HepG2 (cell line): Measurements from ENCODE around the gene CDC25C. TPM values are rescaled to one million over a fixed set of nuclear protein-coding genes. Genes with fewer than 3 reads are reported as not detected.

ENCODE experiments used
- KMT2A ChIP-seq: sonication (generic); formaldehyde crosslinking; IDR thresholded peaks from 2 replicates; pipeline ENCODE4 v1.4.0; 2020; ENCODE audit warnings: missing genetic modification reagents
- MBNL3 ChIP-seq: fragments of 250-450 bp; sonication (Bioruptor Pico); conservative IDR thresholded peaks from 2 replicates; pipeline ENCODE4 v1.8.0; 2022; ENCODE audit warnings: mild to moderate bottlenecking, inconsistent platforms
- MEF2D ChIP-seq: sonication (generic); formaldehyde crosslinking; IDR thresholded peaks from 2 replicates; pipeline ENCODE4 v1.5.1; 2020; ENCODE audit warnings: mild to moderate bottlenecking, missing genetic modification reagents
- MTF1 ChIP-seq: sonication (generic); formaldehyde crosslinking; IDR thresholded peaks from 2 replicates; pipeline ENCODE4 v1.5.0; 2020; ENCODE audit warnings: missing genetic modification reagents
- PCBP2 ChIP-seq: fragments of 200-400 bp; formaldehyde crosslinking; optimal IDR thresholded peaks from 2 replicates; pipeline ENCODE3; 2018; ENCODE audit warnings: low read length, low read depth; ENCODE audit not compliant: poor library complexity, severe bottlenecking
- POLR2AphosphoS5 ChIP-seq: IDR thresholded peaks from 2 replicates; pipeline ENCODE4 v1.6.1; 2012; ENCODE audit warnings: low read depth, low read length
- SNRNP70 ChIP-seq: fragments of 200-400 bp; formaldehyde crosslinking; IDR thresholded peaks from 2 replicates; pipeline ENCODE4 v1.6.1; 2017; ENCODE audit warnings: mild to moderate bottlenecking, low read depth, low read length, moderate library complexity
- SRSF4 ChIP-seq: fragments of 200-400 bp; formaldehyde crosslinking; IDR thresholded peaks from one replicate; pipeline ENCODE4 v1.6.1; 2018; ENCODE audit warnings: mild to moderate bottlenecking, low read depth, low read length, moderate library complexity; ENCODE audit not compliant: poor library complexity, severe bottlenecking
- TCF7 ChIP-seq: sonication (generic); IDR thresholded peaks from 2 replicates; pipeline ENCODE4 v1.6.1; 2016; ENCODE audit warnings: antibody characterized with exemption, low read depth
- ZBTB39 ChIP-seq: sonication (generic); formaldehyde crosslinking; IDR thresholded peaks from 2 replicates; pipeline ENCODE4 v1.5.0; 2020; ENCODE audit warnings: missing genetic modification reagents
- ZGPAT ChIP-seq: IDR thresholded peaks from 2 replicates; pipeline ENCODE4 v1.6.1; 2016; ENCODE audit warnings: mild to moderate bottlenecking
- ZMYM4 ChIP-seq: sonication (generic); formaldehyde crosslinking; IDR thresholded peaks from 2 replicates; pipeline ENCODE4 v1.8.1; 2023; ENCODE audit warnings: mild to moderate bottlenecking, missing genetic modification reagents
- ZNF124 ChIP-seq: sonication (generic); formaldehyde crosslinking; IDR thresholded peaks from 2 replicates; pipeline ENCODE4 v1.4.0; 2020; ENCODE audit warnings: missing genetic modification reagents
- ZNF432 ChIP-seq: sonication (generic); formaldehyde crosslinking; IDR thresholded peaks from 2 replicates; pipeline ENCODE4 v1.5.0; 2020; ENCODE audit warnings: missing genetic modification reagents, mild to moderate bottlenecking, borderline replicate concordance
- ZNF468 ChIP-seq: sonication (generic); formaldehyde crosslinking; IDR thresholded peaks from 2 replicates; pipeline ENCODE4 v1.8.0; 2022; ENCODE audit warnings: mild to moderate bottlenecking, moderate library complexity, missing genetic modification reagents
- ZNF737 ChIP-seq: sonication (generic); formaldehyde crosslinking; IDR thresholded peaks from 2 replicates; pipeline ENCODE4 v1.5.0; 2020; ENCODE audit warnings: missing genetic modification reagents, mild to moderate bottlenecking, borderline replicate concordance
- ZNF841 ChIP-seq: sonication (generic); formaldehyde crosslinking; IDR thresholded peaks from 2 replicates; pipeline ENCODE4 v1.8.1; 2023; ENCODE audit warnings: missing genetic modification reagents, borderline replicate concordance
- ZSCAN9 ChIP-seq: IDR thresholded peaks from 2 replicates; pipeline ENCODE4 v1.6.1; 2016; ENCODE audit warnings: borderline replicate concordance
- polyA plus RNA-seq, 8 experiments: library from polyadenylated mRNA; depleted of rRNA in 3 of 8; stranded (reverse) in 7 of 8; unstranded in 1 of 8; fragments of >200 nt; fragmentation: Illumina TruSeq in 4 of 8; extraction: Trizol in 4 of 8; gene quantifications; 2 replicates each; pipeline versions ENCODE4 v1.2.1 to v1.2.3, GENCODE V29; 2011 to 2016; ENCODE audit warnings: low read depth in 4 of 8, missing spikeins in 1 of 8, mixed read lengths in 1 of 8; ENCODE audit not compliant: insufficient read depth in 1 of 8
- total RNA-seq, 5 experiments: library from RNA; depleted of rRNA; stranded (reverse); fragments of >200 nt; fragmentation: Illumina TruSeq; extraction: Trizol; gene quantifications; 2 replicates each; pipeline ENCODE4 v1.2.3, GENCODE V29; 2016; ENCODE audit warnings: low read depth in 1 of 5
- TF ChIP-seq, protein P1 (sequence below): sonication (generic); formaldehyde crosslinking; IDR thresholded peaks from 2 replicates; pipeline ENCODE4 v1.5.1; 2020; ENCODE audit warnings: missing genetic modification reagents, mild to moderate bottlenecking, borderline replicate concordance
- TF ChIP-seq, protein P2 (sequence below): sonication (generic); formaldehyde crosslinking; IDR thresholded peaks from 2 replicates; pipeline ENCODE4 v1.4.0; 2020; ENCODE audit warnings: missing genetic modification reagents, borderline replicate concordance
- TF ChIP-seq, protein P3 (sequence below): sonication (generic); formaldehyde crosslinking; IDR thresholded peaks from 2 replicates; pipeline ENCODE4 v1.4.0; 2020; ENCODE audit warnings: missing genetic modification reagents

Gene CDC25C
- total and polyA plus RNA-seq, 2 of the 13 experiments (the other 11 are each of a cell fraction or from before 2014, with no cell fraction given) = 17.7 to 27.6 TPM

- TF ChIP-seq ZGPAT (no peak; the same call in 1 of the 2 replicates), ZMYM4 (peak; percentile 54; the same call in 1 of the 2 replicates), POLR2AphosphoS5 (0 out of 2 replicates have a peak, but pooled peaks have one; percentile 47), MEF2D (CRISPR knock-in tag) (no peak), ZNF737 (CRISPR knock-in tag) (no peak), SRSF4 (no peak), TCF7 (no peak), ZBTB39 (CRISPR knock-in tag) (no peak), ZNF468 (CRISPR knock-in tag) (no peak), KMT2A (CRISPR knock-in tag) (no peak; the same call in 1 of the 2 replicates), SNRNP70 (no peak), MBNL3 (CRISPR knock-in tag) (no peak), ZNF124 (CRISPR knock-in tag) (no peak), MTF1 (CRISPR knock-in tag) (no peak; the same call in 1 of the 2 replicates), ZNF841 (peak; percentile 24; the same call in 1 of the 2 replicates), ZSCAN9 (CRISPR knock-in tag) (no peak), PCBP2 (no peak), ZNF432 (no peak)
- TF ChIP-seq, protein P1, sequence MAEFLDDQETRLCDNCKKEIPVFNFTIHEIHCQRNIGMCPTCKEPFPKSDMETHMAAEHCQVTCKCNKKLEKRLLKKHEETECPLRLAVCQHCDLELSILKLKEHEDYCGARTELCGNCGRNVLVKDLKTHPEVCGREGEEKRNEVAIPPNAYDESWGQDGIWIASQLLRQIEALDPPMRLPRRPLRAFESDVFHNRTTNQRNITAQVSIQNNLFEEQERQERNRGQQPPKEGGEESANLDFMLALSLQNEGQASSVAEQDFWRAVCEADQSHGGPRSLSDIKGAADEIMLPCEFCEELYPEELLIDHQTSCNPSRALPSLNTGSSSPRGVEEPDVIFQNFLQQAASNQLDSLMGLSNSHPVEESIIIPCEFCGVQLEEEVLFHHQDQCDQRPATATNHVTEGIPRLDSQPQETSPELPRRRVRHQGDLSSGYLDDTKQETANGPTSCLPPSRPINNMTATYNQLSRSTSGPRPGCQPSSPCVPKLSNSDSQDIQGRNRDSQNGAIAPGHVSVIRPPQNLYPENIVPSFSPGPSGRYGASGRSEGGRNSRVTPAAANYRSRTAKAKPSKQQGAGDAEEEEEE (CRISPR knock-in tag) = no peak
- TF ChIP-seq, protein P2, sequence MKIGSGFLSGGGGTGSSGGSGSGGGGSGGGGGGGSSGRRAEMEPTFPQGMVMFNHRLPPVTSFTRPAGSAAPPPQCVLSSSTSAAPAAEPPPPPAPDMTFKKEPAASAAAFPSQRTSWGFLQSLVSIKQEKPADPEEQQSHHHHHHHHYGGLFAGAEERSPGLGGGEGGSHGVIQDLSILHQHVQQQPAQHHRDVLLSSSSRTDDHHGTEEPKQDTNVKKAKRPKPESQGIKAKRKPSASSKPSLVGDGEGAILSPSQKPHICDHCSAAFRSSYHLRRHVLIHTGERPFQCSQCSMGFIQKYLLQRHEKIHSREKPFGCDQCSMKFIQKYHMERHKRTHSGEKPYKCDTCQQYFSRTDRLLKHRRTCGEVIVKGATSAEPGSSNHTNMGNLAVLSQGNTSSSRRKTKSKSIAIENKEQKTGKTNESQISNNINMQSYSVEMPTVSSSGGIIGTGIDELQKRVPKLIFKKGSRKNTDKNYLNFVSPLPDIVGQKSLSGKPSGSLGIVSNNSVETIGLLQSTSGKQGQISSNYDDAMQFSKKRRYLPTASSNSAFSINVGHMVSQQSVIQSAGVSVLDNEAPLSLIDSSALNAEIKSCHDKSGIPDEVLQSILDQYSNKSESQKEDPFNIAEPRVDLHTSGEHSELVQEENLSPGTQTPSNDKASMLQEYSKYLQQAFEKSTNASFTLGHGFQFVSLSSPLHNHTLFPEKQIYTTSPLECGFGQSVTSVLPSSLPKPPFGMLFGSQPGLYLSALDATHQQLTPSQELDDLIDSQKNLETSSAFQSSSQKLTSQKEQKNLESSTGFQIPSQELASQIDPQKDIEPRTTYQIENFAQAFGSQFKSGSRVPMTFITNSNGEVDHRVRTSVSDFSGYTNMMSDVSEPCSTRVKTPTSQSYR (CRISPR knock-in tag) = no peak
- TF ChIP-seq, protein P3, sequence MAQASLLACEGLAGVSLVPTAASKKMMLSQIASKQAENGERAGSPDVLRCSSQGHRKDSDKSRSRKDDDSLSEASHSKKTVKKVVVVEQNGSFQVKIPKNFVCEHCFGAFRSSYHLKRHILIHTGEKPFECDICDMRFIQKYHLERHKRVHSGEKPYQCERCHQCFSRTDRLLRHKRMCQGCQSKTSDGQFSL (CRISPR knock-in tag) = peak; percentile 72; the same call in 1 of the 2 replicates
Measured at GRCh38 chr5:138352722-138353559, 21.3 kb upstream of the CDC25C start (continued).
